Stimulated activated CD4-positive, alpha-beta T cell treated with anti-CD3 and anti-CD28 coated beads, Interleukin-12 subunit alpha, Interleukin-12 subunit beta, amount 100 ng/mL, for 4 hours (primary cell): ENCODE results near the gene MYL5.

Source experiments
- DNase-seq: peaks from one replicate; pipeline ENCODE4 v3.0.0-alpha.2; 2020

MYL5 gene

DNA sequence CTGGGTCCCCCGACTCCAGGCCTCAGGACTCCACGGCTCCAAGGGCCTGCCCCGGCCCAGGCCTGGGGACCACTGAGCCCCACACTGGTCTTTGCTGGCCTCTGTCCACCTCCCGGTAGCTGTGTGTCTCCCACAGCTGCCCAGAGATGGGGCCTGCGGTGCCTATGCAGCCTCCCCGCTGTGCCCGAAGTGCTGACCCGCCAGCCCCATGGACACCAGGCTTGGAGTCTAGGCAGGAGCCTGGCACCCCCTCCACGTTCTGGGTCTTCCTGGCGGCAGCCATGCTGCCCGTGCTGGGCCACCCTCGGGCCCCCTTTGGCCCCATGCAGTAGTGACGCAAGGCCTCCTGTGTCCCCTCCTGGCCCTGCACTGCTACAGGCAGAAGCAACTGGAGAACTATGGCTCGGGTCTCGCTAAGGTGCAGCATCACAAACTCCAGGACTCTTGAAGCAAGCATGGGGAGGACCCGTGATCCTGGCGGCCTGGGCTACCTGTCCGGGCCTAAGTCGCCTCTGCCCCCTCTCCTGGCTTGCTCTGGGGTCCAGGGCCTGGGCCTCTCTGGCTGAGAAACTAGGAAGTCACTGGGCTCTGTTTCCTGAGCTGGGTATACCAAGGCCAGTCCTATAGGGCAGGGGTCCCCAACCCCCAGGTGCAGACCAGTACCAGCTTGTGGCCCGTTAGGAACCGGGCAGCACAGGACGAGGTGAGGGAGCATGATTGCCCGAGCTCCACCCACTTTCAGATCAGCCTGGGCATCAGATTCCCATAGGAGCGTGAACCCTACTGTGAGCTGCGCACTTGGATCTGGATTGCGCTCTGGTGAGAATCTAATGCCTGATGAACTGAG, 917 bp downstream of the MYL5 start:
- DNase-seq: peak; percentile 21

DNA sequence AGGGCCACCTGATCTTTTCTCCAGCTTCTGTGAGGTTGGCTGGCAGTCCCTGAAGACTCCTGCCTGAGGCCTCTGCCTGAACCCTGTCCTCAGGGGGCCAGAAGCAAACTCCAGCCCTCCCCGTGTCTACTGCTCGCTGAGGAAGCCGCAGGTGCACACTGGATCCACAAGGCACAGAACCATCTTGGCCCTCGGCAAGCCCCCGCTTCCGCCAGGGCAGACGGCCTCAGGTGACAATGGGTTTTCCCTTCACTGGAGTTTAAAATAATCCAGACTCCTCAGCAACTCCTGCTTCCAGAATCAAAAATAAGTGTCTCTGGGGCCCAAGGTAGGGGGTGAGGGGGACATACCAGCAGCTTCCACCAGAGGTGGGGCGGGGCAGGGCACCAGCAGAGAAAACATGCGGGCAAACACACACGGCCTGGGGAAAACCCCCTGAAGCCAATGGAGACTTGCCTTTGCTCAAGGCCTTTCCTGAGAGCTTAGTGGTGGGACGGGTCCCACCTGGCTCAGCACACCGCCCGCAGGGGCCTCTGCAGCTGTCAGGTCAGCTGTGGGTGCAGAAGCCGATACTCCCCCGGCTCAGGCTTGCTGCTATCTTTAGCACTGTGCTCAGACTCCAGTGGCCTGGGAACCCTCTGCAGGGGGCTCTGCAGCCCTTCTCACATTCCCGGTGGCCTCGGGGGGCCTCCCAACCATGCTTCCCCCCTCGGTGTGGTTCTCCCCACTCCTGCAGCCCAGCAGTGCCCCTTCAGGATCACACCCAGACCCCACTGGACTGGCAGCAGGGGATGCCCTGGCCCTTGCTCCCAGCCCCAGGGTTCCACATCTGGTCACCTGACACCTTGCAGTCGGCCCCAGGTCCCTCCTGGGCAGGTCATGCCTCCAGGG, 1.9 kb downstream of the MYL5 start:
- no peak for DNase-seq

GRCh38 chr4:676871-677235, 2.5 kb downstream of the MYL5 start:
- no peak for DNase-seq

DNA sequence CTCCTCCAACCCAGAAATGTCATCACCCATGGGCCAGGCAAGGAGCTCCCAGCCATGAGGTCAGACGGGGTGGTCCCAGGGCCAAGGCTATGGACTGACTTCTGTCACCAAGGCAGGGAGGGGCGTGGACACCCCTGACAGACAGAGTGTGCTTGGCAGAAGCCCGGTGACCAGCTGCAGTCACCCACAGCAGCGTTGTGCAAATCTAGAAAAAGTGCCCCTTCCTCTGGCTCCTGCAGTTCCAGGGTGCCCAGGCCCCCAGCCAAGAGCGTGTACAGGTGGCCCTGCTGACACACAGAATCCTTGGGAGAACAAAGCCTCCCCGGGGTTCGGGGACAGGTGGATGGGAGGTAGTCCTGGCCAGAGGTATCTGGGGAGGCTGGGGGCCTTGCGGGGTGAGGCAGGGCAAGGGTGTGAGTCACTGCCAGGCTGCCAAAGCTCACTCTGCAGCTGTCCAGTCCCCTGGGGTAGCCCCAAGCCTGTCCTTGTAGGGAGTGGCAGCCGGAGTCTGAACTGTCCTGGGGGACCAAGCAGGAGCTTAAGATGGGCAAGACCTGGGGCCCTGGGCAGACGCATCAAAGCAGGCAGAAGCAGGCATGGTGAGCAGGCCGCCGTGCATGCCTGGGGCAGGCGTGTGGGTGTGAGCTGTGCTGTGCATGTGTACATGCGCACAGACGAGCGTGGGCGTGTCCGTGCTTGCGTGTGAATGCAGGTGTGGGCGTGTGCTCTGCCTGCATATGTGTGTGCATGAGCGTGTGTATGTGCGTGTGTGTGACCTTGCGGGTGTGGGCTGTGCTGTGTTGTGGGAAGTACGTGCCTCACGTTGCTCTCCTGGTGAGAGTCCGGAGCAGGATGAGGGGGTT, 3.3 kb downstream of the MYL5 start:
- no peak for DNase-seq

GRCh38 chr4:678331-679103, 4.2 kb downstream of the MYL5 start:
- no peak for DNase-seq

DNA sequence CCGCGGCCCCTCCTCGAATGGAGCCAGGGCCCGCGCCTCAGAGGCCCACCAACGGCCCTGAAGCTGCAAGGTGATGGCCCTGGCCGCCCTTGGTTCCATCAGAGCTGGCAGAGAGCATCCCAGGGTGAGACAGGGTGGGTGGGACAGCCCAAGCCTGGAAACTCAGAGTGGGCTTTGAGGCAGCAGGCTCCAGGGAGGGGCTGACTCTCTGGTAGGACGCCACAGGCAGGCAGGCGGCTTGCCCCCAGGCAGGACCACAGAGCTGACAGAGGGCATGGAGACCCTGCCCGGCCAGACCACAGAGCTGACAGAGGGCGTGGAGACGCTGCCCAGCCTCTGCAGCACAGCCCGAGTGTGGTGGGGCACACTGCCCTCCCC, 4.8 kb downstream of the MYL5 start:
- no peak for DNase-seq

DNA sequence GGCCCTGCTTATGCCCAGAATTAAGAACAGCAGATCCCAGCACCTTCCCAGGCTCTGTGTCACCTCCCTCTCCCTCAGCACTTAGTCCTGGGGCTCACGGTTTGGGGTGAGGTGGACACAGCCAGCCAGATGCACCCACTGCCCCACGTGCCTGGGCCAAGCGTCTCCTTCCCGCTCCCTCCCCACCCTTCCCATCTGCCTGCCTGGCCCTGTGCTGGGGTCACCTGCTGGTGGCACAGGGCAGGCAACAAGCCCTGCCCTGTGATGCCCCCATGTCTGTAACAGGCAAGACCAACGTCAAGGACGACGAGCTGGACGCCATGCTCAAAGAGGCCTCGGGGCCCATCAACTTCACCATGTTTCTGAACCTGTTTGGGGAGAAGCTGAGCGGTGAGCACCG, 5.3 kb downstream of the MYL5 start:
- DNase-seq: no peak

DNA sequence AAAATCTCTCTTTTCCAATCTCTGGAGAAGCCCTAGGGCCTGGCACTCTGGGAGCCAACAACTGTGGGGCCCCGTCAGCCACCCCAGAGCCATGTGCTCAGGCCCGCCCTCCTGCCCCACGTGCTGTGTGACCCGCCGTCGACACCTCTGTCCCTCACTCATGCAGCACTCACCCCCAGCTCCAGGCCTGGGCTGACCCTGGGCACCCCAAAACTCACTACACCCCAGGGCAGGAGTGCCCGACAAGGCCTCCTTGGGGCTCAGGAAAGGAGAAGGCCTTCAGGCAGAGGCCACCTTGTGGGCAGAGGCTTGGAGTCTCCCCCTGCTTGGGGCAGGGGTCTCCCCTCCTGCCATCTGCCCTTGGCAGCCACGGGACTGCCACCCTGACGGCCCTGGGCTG, 5.7 kb downstream of the MYL5 start:
- DNase-seq: no peak

DNA sequence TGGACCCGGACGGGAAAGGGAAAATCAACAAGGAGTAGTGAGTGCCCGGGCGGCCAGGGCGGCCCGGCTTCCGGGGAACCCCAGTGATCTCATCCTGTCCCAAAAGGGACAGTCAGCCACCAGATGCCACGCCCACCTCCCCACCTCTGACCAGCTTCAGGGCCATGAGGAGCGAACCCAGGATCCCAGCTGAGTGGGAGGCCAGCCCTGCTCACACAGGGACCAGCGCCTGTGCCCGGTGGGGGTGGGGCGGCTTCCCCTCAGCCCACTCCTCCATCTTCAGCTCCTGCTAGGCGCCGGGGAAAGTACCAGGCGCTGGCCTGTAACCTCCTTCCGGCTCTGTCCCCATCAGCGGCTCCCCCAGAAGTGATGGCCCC, 6.2 kb downstream of the MYL5 start:
- DNase-seq: no peak

- DNase-seq: peak; percentile 33
Measured at GRCh38 chr4:680928-681645, 6.7 kb downstream of the MYL5 start.

DNA sequence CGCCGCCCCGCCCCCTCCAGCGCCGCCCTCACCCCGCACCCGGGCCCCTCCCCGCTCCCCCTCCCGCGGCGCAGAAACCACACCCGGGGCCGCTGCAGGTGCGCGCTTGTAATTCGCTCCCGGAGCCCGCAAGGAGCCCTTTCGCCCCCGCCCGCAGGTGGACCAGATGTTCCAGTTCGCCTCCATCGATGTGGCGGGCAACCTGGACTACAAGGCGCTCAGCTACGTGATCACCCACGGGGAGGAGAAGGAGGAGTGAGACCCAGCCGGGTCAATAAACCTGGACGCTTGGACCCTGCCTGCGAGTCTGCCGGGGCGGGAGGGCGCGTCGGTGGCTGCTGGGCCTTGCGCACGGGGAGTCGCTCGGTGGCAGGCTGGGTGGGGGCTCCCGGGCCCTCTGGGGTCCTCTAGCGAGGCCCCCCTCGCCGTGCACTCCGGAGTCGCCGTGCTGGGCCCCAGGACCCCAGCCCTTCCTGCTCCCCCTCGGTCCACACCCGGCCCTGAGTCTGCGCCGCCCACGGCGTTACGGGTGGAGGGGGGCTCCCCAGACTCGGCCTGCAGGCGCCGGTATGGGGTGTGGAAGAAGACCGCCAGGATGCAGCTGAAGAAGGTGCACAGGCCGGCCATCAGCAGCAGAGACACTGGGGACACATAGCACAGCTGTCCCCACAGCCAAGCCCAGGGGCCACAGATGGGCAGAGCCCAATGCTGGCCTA, 7.6 kb downstream of the MYL5 start:
- DNase-seq: no peak

DNA sequence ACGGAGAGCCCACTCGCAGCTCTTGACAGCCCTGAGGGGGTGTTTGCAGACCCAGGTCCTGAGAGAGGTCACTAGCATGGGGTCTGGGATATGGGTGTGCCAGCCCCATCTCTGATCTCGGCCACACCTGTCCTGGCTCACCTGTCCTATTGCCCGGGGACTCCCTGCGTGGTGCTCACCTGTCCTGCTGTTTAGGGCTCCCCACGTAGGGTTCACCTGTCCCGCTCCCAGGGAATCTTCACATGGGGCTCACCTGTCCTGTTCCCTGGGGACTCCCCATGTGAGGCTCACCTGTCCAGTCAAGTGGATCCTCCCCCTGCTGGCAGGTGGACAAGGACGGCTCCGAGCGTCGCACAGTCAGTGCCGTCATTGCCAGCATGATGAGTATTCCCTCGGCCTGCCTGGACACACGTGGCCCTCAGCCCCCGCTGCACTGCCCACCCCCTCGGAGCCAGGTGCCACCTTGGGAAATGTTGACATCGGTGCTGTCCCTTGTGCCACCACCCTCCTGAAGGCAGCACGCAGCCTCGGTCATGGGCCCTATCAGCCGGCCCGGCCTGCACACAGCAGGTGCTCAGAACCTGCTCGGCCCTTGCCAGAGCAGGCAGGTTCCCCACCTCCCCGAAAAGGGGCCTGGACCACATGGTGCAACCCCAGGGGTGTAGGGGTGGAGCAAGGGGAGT, 8.3 kb downstream of the MYL5 start:
- DNase-seq: no peak

GRCh38 chr4:683247-683897, 9.0 kb downstream of the MYL5 start:
- no peak for DNase-seq

GRCh38 chr4:683982-684622, 9.8 kb downstream of the MYL5 start:
- no peak for DNase-seq

DNA sequence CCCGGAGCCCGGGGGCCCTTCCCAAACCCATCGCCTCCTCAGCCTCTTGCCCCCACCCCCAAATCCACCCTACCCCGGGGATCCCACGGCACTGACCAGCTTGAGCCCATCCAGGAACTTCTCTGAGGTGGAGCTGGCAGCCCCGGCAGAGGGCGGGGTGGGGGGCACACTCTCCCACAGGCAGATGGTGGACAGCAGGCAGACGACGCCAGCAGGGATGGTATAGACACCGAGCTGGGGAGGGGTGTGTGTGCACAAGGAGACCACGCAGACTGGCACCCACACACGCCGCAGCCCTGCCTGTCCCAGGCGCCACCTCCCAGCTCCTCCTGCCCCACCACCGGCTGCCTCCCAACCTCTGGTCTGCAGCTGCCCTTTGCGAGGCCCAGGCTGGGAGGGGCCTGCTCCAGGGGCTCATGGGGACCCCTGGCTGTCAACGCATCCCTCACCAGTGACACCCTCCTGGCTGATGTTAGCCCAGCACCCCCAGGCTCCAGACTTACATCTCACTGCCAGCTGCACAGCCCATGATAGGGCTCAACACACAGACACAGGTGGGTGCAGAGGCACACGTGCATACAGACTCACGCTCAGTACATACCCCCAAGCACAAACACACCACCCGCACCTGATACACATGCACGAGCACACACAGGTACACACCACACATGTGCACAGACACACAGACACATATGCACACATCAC, 10.4 kb downstream of the MYL5 start:
- no peak for DNase-seq

DNA sequence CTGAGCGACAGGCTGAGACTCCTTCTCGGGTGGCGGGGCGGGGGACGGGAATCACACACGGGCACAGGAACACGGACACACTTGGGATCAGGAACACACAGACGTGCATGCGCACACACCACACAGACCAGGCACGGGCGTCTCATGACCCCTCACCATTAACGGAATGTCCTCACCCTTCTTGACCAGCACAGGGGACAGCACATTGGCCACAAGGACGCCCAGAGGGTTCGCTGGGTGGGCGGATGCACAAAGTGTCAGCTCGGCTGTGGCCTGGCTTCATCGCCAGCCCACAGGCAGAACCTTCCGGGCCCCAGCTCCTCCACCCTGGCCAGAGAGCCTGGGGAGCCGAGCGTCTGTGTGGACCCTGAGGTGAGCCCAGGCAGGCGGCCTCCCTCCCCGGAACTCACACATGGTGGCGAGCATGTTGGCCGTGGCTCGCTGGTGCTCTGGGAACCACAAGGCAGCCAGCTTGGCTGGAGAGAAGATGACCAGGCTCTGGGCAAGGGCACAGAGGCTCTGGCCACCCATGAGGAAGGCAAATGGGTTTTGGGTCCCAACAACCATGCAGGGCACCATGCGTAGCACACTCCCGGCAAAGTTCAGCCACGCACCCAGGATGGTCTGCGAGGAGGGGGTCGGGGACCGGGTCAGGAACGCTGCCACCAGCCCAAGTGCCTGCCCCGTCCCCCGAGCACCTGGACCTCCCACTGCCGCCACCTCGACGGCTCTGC, 11.5 kb downstream of the MYL5 start:
- DNase-seq: no peak

DNA sequence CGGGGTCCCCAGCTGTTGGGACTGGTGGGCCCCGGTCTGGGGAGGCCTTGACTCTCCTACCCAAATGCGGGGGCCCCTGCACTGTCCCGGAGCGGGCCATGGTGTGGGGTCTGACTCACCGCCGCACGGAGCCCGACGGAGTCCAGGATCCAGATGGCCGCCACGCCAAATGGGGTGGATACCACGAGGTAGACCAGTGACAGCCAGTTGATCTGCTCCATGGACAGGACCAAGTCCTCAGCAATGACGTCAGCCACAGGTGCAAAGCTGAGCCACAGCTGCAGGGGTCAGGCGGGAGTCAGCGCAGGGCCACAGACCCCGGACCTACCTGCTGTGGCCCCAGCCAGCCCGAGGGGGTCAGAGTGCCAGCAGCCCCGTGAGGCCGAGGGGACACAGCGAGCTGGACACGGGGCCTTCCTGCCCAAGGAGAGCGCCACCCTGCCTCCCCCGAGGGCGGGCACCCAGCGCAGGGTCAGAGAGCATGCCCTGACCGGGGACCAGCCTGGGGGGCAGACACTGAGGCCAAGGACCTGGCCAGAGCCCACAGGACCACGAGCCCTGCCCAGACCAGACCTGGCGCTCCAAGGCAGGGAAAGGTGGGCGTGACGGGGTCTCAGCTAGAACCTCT, 12.2 kb downstream of the MYL5 start:
- no peak for DNase-seq
